Measurements from ENCODE around the gene ANAPC4.

DNA sequence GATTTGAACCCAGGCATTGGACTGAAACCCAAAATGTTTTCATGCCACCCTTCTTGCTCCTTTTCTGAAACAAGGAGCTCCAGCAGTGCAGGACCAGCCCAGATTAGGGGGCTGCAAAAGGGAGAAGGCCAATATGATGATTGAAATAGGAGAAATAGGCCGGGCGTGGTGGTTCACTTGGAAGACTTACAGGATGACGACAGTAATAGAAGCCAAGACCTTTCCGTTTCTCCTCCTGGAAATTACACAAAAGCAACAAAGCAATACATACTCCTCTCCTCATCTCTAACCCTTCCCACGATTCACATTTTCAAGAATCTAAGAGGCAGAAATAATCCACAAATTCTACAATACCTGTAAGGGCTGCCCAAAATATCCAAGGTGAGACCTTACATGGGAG, 90.8 kb downstream of the ANAPC4 start:
- TF ChIP-seq CTCF (IDR thresholded peaks at IDR 0.05; ENCODE audit: low read depth, low read length) = no peak
- TF ChIP-seq, protein P1, sequence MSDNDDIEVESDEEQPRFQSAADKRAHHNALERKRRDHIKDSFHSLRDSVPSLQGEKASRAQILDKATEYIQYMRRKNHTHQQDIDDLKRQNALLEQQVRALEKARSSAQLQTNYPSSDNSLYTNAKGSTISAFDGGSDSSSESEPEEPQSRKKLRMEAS (IDR thresholded peaks at IDR 0.05; ENCODE audit: low read depth, low read length) = no peak
- TF ChIP-seq POLR2A (IDR thresholded peaks at IDR 0.05; ENCODE audit: extremely low read depth, insufficient read length) = no peak
- no peak for TF ChIP-seq MYC (IDR thresholded peaks at IDR 0.05; ENCODE audit: low read depth, low read length)
